ENCODE data around the gene ABI3BP.

DNA sequence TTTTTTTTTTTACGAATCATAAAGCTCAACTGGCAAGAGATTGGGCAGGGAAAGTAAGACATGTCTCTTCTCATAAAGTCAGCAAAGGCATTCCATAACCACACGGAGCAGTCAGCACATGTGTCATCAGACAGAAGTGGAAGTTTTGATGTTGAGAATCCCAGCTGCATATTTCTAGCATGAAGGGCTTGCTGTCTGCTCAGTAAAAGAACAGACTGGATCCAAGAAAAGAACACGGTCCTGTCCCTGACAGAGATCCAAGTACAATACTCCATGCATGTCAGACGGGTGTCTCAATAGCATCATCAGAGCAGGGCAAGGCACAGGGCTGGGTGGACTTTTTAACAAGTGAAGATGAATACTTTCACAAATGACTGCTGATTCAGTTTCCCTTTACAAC, 38.2 kb downstream of the ABI3BP start:
- TF ChIP-seq, protein P1, sequence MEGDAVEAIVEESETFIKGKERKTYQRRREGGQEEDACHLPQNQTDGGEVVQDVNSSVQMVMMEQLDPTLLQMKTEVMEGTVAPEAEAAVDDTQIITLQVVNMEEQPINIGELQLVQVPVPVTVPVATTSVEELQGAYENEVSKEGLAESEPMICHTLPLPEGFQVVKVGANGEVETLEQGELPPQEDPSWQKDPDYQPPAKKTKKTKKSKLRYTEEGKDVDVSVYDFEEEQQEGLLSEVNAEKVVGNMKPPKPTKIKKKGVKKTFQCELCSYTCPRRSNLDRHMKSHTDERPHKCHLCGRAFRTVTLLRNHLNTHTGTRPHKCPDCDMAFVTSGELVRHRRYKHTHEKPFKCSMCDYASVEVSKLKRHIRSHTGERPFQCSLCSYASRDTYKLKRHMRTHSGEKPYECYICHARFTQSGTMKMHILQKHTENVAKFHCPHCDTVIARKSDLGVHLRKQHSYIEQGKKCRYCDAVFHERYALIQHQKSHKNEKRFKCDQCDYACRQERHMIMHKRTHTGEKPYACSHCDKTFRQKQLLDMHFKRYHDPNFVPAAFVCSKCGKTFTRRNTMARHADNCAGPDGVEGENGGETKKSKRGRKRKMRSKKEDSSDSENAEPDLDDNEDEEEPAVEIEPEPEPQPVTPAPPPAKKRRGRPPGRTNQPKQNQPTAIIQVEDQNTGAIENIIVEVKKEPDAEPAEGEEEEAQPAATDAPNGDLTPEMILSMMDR (IDR thresholded peaks at IDR 0.05; ENCODE audit: low read length): no peak
- TF ChIP-seq EZH2 (optimal IDR thresholded peaks at IDR 0.05; ENCODE audit: low read depth, low read length) (no peak), EZH2phosphoT487 (IDR thresholded peaks at IDR 0.05; ENCODE audit: low read length) (no peak)

Data from MM.1S (cell line).